CD4-positive, alpha-beta T cell treated with Interleukin-6 for 4 hours (primary cell): ENCODE measurements around the gene UTS2B.

Source experiments
- DNase-seq: peaks from one replicate; pipeline ENCODE4 v3.0.0-alpha.2; 2020; ENCODE audit warnings: mixed read lengths

Gene UTS2B

GRCh38 chr3:191329654-191330529, at the start of gene UTS2B:
Gene UTS2B (minus strand): TSS chr3:191330526. CDS start chr3:191282189, 48,337 bp downstream.
- peak; percentile 6 for DNase-seq

- no peak for DNase-seq
These were observed 49.7 kb upstream of the UTS2B start for GRCh38 chr3:191380001-191380400.

GRCh38 chr3:191379446-191379845, 49.1 kb upstream of the UTS2B start:
- no peak for DNase-seq

GRCh38 chr3:191378142-191378812, 48.0 kb upstream of the UTS2B start:
- no peak for DNase-seq

GRCh38 chr3:191376516-191377141, 46.3 kb upstream of the UTS2B start:
- no peak for DNase-seq

GRCh38 chr3:191373327-191373726, 43.0 kb upstream of the UTS2B start:
- no peak for DNase-seq

- no peak for DNase-seq
These were observed 41.8 kb upstream of the UTS2B start for GRCh38 chr3:191372122-191372521.

- DNase-seq, result no peak
These were observed 39.3 kb upstream of the UTS2B start for GRCh38 chr3:191369616-191370010.

- no peak for DNase-seq
These were observed 38.7 kb upstream of the UTS2B start for GRCh38 chr3:191368755-191369615.

- DNase-seq, result no peak
These were observed 36.3 kb upstream of the UTS2B start for GRCh38 chr3:191366675-191367074.

- no peak for DNase-seq
These were observed 32.9 kb upstream of the UTS2B start for GRCh38 chr3:191363221-191363620.

GRCh38 chr3:191362524-191363090, 32.3 kb upstream of the UTS2B start:
- DNase-seq, result no peak

- no peak for DNase-seq
These were observed 31.7 kb upstream of the UTS2B start for GRCh38 chr3:191362037-191362436.

GRCh38 chr3:191361456-191361855, 31.1 kb upstream of the UTS2B start:
- no peak for DNase-seq

GRCh38 chr3:191360620-191361019, 30.3 kb upstream of the UTS2B start:
- DNase-seq, result no peak

- DNase-seq, result no peak
These were observed 28.6 kb upstream of the UTS2B start for GRCh38 chr3:191358929-191359328.

GRCh38 chr3:191357909-191358308, 27.6 kb upstream of the UTS2B start:
- DNase-seq, result no peak

- no peak for DNase-seq
These were observed 26.5 kb upstream of the UTS2B start for GRCh38 chr3:191356631-191357439.

GRCh38 chr3:191355406-191355805, 25.1 kb upstream of the UTS2B start:
- no peak for DNase-seq

- no peak for DNase-seq
These were observed 22.9 kb upstream of the UTS2B start for GRCh38 chr3:191353022-191353777.

- no peak for DNase-seq
These were observed 21.7 kb upstream of the UTS2B start for GRCh38 chr3:191352014-191352413.
